Stimulated activated CD4-positive, alpha-beta T cell treated with anti-CD3 and anti-CD28 coated beads, Interleukin-4, amount 100 ng/mL, for 24 hours (primary cell): ENCODE data around the gene PRR30.

ENCODE experiments used
- DNase-seq: peaks from one replicate; pipeline ENCODE4 v3.0.0-alpha.2; 2020

Gene PRR30

DNA sequence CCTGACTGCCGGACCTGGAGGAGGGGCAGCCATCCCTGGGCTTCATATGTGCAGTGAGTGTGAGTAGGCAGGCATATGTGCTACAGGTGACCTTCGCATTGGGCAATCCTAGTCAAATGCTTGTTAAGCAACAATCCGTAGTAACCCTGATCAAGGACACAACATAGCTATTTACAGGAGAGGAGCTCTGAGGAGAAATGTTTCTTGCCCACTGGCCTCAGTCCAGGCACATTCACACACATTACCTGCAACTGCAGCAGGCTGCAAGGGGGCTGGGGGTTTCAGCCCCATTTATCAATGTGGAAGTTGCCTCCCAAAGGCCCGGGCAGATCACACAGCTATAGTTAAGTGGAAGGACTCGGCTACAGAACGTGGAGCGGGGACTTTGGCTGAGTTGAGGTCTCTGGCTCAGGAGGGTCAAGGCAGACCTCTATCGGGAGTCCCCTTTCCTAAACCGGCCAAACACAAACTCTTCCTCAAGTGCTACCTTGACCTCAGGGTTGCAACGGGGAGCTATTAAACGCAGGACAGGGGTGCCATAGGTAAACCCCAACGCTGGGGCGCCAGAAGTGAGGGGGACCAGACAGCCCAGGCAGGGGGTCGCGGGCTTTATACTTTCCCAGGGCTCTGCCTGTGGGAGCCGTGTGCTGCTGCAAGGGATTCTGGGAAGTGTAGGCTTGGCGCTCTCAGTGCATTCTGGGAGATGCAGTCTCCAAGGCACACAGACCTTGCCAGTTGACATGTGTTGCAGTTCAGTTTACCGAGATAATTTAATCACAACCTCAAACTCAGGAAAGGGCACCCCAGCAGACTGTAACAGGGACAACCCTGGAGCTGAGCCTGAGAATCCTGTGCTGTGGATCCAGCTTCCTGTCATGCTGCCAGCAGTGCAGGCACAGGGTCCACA, 43.2 kb downstream of the PRR30 start:
- peak; percentile 48 for DNase-seq

DNA sequence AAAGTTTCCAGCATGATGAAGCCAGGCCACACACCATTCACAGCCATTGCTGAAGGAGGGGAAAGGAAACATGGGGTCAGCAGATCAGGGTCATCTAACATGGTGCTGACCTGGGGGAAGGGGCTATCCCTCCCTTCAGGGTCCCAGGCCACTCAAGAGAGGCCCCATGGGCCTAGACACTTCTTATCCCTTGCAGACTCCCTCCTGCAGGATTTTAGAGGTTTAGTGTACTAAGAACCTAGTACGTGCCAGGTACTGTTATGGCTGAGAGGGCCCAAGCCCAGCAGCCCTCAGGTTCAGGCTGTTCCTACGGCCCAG, 43.8 kb downstream of the PRR30 start:
- no peak for DNase-seq

DNA sequence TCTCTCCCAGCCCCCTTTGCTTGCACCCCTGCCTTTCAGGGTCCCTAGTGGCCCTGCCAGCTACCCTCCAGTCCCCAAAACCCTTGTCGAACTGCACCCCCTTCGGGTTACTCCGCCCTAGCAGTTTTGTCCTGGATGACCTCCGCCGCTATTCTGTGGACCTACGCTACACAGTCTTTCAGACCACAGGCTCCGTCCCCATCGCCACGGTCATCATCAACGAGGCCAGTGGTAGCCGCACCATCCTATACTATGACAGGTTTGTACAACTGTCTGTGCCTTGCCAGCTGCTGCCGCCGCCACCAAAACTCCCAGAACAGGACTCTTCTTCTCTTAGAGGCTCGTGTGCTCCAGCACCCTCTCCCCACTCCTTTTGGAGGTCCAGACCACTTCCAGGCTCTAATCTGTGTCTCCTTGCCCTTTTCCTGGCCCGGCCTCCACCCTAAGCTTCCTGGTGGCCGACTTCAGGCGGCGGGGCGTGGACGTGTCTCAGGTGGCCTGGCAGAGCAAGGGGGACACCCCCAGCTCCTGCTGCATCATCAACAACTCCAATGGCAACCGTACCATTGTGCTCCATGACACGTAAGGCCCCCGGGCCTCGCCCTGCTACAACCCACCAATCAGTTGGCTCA, 44.7 kb downstream of the PRR30 start:
- no peak for DNase-seq

DNA sequence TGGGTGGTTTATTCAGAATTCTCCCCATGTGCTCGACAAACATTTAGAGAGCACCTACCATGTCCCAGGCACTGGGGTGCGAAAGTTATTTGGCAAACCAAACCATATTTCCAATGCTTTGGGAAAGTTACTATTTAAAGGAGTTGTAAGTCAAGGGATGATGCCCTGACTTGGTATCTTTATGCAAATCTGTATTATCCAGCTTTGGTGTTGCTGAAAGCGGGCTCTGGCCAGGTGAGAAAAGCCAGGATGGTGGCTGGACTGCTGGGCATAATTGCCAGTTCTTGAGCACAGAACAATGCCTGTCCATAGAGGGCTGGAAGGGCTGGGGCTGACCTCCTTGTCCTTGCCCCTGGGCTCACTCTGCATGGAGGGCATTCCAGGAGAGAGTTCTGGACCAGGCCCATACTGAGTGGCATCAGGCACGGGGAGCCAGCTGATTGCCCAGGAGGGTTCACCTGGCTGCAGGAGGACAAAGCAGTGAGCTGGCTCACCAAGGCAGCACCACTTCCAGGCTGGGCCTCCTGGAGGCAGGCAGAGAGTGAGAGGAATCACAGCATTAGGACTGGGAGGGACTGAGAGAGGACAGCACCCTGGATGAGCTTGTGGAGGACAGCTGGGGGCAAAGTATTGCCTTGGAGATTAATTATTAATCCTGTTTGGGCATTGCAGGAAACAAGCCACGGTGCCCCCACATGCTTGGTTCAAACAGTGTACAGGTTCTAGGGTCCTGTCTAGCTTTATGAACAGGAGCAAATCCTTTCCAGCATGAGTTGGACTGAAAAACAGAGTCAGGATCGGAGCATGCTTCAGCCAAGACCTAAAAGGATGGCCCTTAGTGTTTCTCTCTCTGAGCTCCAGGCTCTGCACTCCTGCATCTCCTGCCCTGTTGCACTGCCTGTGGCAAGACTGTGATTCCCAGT, 45.5 kb downstream of the PRR30 start:
- DNase-seq: no peak

DNA sequence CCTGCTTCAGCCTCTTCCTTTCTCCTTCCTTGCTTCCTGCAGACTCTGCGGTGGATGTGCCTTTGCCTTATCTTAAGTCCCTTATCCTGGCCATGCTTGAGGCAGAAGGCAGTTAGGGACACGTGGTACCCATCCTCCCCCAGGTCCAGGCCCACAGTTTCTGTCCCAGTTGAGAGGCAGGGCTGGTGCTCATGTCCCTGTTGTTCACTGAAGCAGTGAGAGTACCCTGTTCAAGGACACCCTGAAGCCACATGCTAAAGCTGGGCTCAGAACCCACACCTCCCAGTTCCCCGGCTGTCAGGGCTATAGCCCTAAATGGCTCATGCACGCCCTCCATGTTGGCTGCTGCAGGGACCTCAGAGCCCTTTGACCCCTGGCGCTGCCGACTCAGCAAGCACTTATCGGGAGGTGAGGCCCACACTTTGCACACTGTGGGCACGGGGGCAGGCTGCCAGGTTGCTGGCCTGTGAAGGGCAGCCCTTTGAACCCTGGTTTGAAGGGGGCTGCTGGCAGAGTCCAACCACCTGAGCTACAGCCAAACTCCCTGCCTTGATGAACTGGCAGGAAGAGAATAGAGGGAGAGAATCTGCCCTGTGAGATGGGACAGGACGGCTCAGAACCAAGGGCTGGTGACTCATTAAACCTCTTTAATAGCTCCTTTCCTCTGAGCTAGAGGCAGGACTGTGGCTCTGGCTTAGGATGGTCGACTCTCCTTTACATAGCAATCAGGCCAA, 46.3 kb downstream of the PRR30 start:
- DNase-seq: no peak

DNA sequence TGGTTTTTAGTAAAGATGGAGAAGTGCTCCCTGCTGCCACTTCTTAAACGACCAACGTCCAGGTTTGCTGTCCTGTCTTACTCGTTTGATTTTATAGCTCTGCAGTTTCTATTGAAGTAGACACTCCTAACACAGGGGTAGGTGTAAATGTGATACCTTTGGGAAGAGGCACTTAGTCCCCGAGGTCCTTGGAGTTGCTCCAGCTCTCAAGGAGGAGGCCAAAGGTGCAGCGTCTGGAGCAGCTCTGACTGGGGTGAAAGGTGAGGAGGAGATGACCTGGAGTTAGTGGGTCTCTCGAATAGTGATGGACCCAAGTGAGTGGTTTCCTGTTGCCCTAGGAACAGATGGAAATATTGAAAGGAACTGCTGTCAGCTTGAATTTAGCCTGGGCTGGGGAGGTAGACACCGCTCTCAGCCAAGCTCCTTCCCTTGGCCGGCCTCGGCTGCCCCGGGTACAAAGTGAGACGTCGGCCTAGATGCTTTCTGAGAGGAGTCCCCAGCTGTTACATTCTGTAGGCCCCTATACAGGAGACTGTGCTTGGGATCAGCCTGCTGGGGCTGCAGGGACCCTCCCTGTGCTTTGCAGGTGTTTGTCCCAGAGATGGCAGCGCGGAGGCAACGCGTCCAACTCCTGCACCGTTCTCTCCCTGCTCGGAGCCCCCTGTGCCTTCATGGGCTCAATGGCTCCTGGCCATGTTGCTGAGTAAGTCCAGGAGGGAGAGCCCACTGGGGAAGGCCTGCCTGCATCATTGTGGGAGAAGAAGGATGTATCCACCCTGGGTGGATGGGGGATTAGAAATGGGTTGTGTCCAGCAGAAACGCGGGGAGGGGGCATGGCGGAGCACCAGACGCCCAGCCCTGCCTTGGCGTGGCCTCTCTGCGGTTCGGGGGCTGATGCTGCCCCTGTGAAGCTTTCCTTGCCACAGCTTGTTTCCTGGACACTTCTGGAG, 47.2 kb downstream of the PRR30 start:
- no peak for DNase-seq

DNA sequence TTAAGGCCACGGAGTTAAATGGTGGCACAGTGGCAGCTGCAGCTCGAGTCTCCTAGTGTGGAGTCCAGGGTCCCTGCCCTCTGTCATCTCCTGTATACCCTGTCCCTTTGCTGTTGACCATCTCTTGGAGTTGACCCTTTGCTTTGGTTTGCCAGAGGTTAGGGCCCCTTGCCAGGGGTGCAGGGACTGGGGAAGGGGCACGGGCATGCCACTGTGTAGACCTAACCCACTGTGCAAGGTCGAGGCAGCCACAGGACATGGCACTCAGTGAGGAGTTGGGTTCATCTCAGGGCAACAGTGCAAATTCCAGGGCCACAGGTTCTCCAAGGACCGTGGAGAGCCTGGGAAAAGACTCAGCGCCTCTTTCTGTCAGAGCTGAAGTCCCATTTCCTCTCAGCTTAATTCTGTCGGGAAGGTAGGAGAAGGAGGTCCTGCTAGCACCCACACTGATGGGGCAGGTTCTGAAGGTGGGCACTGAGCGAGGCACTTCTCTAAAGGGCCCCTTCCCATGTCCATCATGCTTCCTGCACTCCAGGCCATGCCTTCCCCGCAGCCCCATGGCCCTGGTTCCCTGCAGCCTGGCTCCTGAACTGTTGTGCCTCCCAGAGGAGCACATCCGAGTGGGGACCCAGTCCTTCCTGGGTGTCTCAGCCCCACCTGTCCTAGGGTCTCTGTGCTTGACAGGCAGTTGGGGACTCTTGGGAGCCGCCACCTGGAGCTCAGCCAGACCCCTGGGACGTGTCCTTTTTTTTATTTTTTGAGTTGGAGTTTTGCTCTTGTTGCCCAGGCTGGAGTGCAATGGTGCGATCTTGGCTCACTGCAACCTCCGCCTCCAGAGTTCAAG, 49.9 kb downstream of the PRR30 start:
- no peak for DNase-seq

DNA sequence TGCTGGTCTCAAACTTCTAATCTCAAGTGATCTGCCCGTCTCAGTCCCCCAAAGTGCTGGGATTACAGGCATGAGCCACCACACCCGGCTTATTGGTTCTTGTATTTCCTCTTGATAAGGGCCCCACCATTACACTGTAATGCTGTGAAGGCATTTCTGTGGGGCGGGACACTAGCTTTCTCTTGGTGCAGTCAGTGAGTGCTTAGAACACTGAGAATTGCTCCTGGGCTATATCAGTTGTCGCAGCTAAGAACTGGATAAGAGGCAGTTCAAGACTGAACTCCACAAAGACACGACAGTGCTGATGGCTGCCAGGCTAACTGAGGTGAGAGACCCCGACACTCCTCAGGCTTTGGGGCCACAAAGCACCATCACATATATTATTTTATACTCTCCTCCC, 50.6 kb downstream of the PRR30 start:
- no peak for DNase-seq

DNA sequence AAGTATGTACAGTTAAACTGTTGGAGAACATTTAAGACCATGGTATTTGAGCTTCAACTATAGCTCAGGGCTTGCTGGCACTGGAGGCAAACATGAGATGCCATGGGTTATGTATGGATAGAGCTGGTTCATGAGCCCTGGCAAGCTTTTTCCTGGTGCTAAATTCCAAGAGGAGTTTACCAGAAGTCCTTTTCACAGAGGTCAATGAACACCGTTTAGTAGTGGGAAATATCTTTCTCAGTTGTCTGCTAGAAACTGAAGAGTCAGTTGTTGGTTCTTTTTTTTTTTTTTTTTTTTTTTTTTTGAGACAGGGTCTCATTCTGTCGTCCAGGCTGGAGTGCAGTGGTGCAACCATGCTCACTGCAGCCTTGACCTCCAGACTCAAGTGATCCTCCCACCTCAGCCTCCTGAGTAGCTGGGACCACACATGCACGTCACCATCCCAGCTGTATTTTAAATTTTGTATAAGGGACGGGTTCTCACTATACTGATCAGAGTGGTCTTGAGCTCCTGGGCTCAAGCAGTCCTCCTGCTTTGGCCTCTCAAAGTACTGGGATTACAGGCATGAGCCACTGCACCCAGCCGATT, 51.3 kb downstream of the PRR30 start:
- no peak for DNase-seq
